HepG2 (cell line): Measurements from ENCODE around the gene PLPPR3. TPM values are rescaled to one million over a fixed set of nuclear protein-coding genes. Genes with fewer than 3 reads are reported as not detected.

Experiments
- CREM ChIP-seq, 2 experiments: sonication (generic) in 1 of 2; formaldehyde crosslinking in 1 of 2; IDR thresholded peaks; 2 replicates each; pipeline versions ENCODE4 v1.4.0 to v1.6.1; 2016 to 2020; ENCODE audit warnings: antibody characterized with exemption in 1 of 2, mild to moderate bottlenecking in 1 of 2, missing genetic modification reagents in 1 of 2
- GATAD1 ChIP-seq: IDR thresholded peaks from 2 replicates; pipeline ENCODE4 v1.6.1; 2016; ENCODE audit warnings: missing genetic modification reagents, missing compliant biosample characterization
- MTA3 ChIP-seq: sonication (generic); formaldehyde crosslinking; IDR thresholded peaks from 2 replicates; pipeline ENCODE4 v1.4.0; 2020; ENCODE audit warnings: missing genetic modification reagents
- RAD51 ChIP-seq: fragments of 450-650 bp; IDR thresholded peaks from 2 replicates; pipeline ENCODE4 v1.6.1; 2016; ENCODE audit warnings: borderline replicate concordance
- TARDBP ChIP-seq: sonication (generic); formaldehyde crosslinking; IDR thresholded peaks from 2 replicates; pipeline ENCODE4 v1.8.0; 2022; ENCODE audit warnings: mild to moderate bottlenecking, missing genetic modification reagents
- TFE3 ChIP-seq: IDR thresholded peaks from 2 replicates; pipeline ENCODE4 v1.6.1; 2016
- ZNF34 ChIP-seq: sonication (generic); formaldehyde crosslinking; IDR thresholded peaks from 2 replicates; pipeline ENCODE4 v1.4.0; 2020; ENCODE audit warnings: mild to moderate bottlenecking, missing genetic modification reagents, borderline replicate concordance
- ZNF605 ChIP-seq: sonication (generic); formaldehyde crosslinking; IDR thresholded peaks from 2 replicates; pipeline ENCODE4 v1.8.0; 2022; ENCODE audit warnings: mild to moderate bottlenecking, missing genetic modification reagents
- ZNF639 ChIP-seq: conservative IDR thresholded peaks from 2 replicates; pipeline ENCODE4 v1.6.1; 2018; ENCODE audit warnings: missing genetic modification reagents
- ZNF709 ChIP-seq: sonication (generic); formaldehyde crosslinking; IDR thresholded peaks from 2 replicates; pipeline ENCODE4 v1.5.0; 2020; ENCODE audit warnings: mild to moderate bottlenecking, missing genetic modification reagents
- ZNF782 ChIP-seq: sonication (generic); formaldehyde crosslinking; IDR thresholded peaks from 2 replicates; pipeline ENCODE4 v1.4.0; 2020; ENCODE audit warnings: missing genetic modification reagents, mild to moderate bottlenecking, borderline replicate concordance
- polyA plus RNA-seq, 8 experiments: library from polyadenylated mRNA; depleted of rRNA in 3 of 8; stranded (reverse) in 7 of 8; unstranded in 1 of 8; fragments of >200 nt; fragmentation: Illumina TruSeq in 4 of 8; extraction: Trizol in 4 of 8; gene quantifications; 2 replicates each; pipeline versions ENCODE4 v1.2.1 to v1.2.3, GENCODE V29; 2011 to 2016; ENCODE audit warnings: low read depth in 4 of 8, missing spikeins in 1 of 8, mixed read lengths in 1 of 8; ENCODE audit not compliant: insufficient read depth in 1 of 8
- total RNA-seq, 5 experiments: library from RNA; depleted of rRNA; stranded (reverse); fragments of >200 nt; fragmentation: Illumina TruSeq; extraction: Trizol; gene quantifications; 2 replicates each; pipeline ENCODE4 v1.2.3, GENCODE V29; 2016; ENCODE audit warnings: low read depth in 1 of 5
- TF ChIP-seq, protein P1 (sequence below): sonication (generic); formaldehyde crosslinking; IDR thresholded peaks from 2 replicates; pipeline ENCODE4 v1.5.0; 2020; ENCODE audit warnings: mild to moderate bottlenecking, missing genetic modification reagents
- TF ChIP-seq, protein P2 (sequence below): IDR thresholded peaks from 2 replicates; pipeline ENCODE4 v1.6.1; 2016; ENCODE audit warnings: low read depth, control low read depth
- TF ChIP-seq, protein P3 (sequence below): sonication (generic); formaldehyde crosslinking; IDR thresholded peaks from 2 replicates; pipeline ENCODE4; 2020; ENCODE audit warnings: missing genetic modification reagents, mild to moderate bottlenecking, borderline replicate concordance
- TF ChIP-seq, protein P4 (sequence below): sonication (generic); formaldehyde crosslinking; IDR thresholded peaks from 2 replicates; pipeline ENCODE4 v1.4.0; 2020; ENCODE audit warnings: mild to moderate bottlenecking, missing genetic modification reagents
- TF ChIP-seq, protein P5 (sequence below): sonication (generic); formaldehyde crosslinking; IDR thresholded peaks from 2 replicates; pipeline ENCODE4 v1.4.0; 2020; ENCODE audit warnings: missing genetic modification reagents

Gene PLPPR3
- total and polyA plus RNA-seq, 2 of the 13 experiments (the other 11 are each of a cell fraction or from before 2014, with no cell fraction given) = 0.07 to 0.16 TPM

- TF ChIP-seq TFE3 (CRISPR knock-in tag) (no peak), TARDBP (no peak), ZNF34 (CRISPR knock-in tag) (no peak), MTA3 (CRISPR knock-in tag) (no peak), GATAD1 (CRISPR knock-in tag) (0 out of 2 replicates have a peak, but pooled peaks have one; percentile 19), ZNF782 (CRISPR knock-in tag) (no peak), CREM (IDR thresholded peaks at IDR 0.05) (no peak), CREM (CRISPR knock-in tag; IDR thresholded peaks at IDR 0.05) (no peak), RAD51 (no peak), ZNF709 (CRISPR knock-in tag) (peak; percentile 81; the same call in 1 of the 2 replicates), ZNF639 (CRISPR knock-in tag) (no peak; the same call in 1 of the 2 replicates), ZNF605 (CRISPR knock-in tag) (no peak)
- TF ChIP-seq, protein P1, sequence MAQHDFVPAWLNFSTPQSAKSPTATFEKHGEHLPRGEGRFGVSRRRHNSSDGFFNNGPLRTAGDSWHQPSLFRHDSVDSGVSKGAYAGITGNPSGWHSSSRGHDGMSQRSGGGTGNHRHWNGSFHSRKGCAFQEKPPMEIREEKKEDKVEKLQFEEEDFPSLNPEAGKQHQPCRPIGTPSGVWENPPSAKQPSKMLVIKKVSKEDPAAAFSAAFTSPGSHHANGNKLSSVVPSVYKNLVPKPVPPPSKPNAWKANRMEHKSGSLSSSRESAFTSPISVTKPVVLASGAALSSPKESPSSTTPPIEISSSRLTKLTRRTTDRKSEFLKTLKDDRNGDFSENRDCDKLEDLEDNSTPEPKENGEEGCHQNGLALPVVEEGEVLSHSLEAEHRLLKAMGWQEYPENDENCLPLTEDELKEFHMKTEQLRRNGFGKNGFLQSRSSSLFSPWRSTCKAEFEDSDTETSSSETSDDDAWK = no peak
- TF ChIP-seq, protein P2, sequence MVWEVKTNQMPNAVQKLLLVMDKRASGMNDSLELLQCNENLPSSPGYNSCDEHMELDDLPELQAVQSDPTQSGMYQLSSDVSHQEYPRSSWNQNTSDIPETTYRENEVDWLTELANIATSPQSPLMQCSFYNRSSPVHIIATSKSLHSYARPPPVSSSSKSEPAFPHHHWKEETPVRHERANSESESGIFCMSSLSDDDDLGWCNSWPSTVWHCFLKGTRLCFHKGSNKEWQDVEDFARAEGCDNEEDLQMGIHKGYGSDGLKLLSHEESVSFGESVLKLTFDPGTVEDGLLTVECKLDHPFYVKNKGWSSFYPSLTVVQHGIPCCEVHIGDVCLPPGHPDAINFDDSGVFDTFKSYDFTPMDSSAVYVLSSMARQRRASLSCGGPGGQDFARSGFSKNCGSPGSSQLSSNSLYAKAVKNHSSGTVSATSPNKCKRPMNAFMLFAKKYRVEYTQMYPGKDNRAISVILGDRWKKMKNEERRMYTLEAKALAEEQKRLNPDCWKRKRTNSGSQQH = no peak
- TF ChIP-seq, protein P3, sequence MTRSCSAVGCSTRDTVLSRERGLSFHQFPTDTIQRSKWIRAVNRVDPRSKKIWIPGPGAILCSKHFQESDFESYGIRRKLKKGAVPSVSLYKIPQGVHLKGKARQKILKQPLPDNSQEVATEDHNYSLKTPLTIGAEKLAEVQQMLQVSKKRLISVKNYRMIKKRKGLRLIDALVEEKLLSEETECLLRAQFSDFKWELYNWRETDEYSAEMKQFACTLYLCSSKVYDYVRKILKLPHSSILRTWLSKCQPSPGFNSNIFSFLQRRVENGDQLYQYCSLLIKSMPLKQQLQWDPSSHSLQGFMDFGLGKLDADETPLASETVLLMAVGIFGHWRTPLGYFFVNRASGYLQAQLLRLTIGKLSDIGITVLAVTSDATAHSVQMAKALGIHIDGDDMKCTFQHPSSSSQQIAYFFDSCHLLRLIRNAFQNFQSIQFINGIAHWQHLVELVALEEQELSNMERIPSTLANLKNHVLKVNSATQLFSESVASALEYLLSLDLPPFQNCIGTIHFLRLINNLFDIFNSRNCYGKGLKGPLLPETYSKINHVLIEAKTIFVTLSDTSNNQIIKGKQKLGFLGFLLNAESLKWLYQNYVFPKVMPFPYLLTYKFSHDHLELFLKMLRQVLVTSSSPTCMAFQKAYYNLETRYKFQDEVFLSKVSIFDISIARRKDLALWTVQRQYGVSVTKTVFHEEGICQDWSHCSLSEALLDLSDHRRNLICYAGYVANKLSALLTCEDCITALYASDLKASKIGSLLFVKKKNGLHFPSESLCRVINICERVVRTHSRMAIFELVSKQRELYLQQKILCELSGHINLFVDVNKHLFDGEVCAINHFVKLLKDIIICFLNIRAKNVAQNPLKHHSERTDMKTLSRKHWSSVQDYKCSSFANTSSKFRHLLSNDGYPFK (CRISPR knock-in tag) = peak; percentile 49
- TF ChIP-seq, protein P4, sequence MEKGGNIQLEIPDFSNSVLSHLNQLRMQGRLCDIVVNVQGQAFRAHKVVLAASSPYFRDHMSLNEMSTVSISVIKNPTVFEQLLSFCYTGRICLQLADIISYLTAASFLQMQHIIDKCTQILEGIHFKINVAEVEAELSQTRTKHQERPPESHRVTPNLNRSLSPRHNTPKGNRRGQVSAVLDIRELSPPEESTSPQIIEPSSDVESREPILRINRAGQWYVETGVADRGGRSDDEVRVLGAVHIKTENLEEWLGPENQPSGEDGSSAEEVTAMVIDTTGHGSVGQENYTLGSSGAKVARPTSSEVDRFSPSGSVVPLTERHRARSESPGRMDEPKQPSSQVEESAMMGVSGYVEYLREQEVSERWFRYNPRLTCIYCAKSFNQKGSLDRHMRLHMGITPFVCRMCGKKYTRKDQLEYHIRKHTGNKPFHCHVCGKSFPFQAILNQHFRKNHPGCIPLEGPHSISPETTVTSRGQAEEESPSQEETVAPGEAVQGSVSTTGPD = no peak
- TF ChIP-seq, protein P5, sequence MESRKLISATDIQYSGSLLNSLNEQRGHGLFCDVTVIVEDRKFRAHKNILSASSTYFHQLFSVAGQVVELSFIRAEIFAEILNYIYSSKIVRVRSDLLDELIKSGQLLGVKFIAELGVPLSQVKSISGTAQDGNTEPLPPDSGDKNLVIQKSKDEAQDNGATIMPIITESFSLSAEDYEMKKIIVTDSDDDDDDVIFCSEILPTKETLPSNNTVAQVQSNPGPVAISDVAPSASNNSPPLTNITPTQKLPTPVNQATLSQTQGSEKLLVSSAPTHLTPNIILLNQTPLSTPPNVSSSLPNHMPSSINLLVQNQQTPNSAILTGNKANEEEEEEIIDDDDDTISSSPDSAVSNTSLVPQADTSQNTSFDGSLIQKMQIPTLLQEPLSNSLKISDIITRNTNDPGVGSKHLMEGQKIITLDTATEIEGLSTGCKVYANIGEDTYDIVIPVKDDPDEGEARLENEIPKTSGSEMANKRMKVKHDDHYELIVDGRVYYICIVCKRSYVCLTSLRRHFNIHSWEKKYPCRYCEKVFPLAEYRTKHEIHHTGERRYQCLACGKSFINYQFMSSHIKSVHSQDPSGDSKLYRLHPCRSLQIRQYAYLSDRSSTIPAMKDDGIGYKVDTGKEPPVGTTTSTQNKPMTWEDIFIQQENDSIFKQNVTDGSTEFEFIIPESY (CRISPR knock-in tag) = no peak
Measured at GRCh38 chr19:782185-782877, 39.4 kb downstream of the PLPPR3 start (continued).
